PC-9 (cell line): ENCODE data around the gene TRIM15.

ENCODE experiments used
- EZH2 ChIP-seq: fragments of 200-600 bp; sonication (generic); IDR thresholded peaks from 2 replicates; pipeline ENCODE4 v1.8.0; 2017; ENCODE audit warnings: antibody characterized with exemption, low read depth
- TF ChIP-seq, protein P1 (sequence below): fragments of 200-600 bp; sonication (generic); conservative IDR thresholded peaks from 2 replicates; pipeline ENCODE4 v1.6.1; 2017; ENCODE audit warnings: mixed run types, antibody characterized with exemption, mild to moderate bottlenecking, moderate library complexity

DNA sequence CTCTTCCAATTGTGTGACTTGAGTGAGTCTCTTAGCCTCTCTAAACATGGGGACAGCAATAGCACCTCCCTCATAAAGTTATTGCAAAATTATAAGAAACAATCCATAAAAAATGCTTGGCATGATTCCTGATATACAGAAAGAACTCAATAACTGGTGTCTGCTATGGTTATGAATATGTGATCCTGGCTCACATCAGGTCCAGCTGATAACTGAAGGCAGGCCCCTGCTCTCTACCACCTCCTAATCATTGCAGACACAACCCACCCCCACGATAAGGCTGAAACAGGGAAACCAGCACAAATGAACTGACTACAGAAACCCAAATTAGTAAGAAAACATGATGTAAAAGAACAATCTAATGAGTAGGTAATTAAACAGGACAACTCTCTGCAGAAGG lies 5.4 kb downstream of the TRIM15 start:
- TF ChIP-seq, protein P1, sequence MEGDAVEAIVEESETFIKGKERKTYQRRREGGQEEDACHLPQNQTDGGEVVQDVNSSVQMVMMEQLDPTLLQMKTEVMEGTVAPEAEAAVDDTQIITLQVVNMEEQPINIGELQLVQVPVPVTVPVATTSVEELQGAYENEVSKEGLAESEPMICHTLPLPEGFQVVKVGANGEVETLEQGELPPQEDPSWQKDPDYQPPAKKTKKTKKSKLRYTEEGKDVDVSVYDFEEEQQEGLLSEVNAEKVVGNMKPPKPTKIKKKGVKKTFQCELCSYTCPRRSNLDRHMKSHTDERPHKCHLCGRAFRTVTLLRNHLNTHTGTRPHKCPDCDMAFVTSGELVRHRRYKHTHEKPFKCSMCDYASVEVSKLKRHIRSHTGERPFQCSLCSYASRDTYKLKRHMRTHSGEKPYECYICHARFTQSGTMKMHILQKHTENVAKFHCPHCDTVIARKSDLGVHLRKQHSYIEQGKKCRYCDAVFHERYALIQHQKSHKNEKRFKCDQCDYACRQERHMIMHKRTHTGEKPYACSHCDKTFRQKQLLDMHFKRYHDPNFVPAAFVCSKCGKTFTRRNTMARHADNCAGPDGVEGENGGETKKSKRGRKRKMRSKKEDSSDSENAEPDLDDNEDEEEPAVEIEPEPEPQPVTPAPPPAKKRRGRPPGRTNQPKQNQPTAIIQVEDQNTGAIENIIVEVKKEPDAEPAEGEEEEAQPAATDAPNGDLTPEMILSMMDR = no peak
- TF ChIP-seq EZH2 = no peak
